ENCODE data around the gene PET117. TPM values are rescaled to one million over a fixed set of nuclear protein-coding genes. Genes with fewer than 3 reads are reported as not detected.
"Not testable (repeated sequence)": the region's sequence is repeated elsewhere in the genome, so short reads cannot be mapped to it uniquely, and the experiment has no call there.

Gene PET117, protein sequence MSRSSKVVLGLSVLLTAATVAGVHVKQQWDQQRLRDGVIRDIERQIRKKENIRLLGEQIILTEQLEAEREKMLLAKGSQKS
- 5.7 TPM for total RNA-seq

DNA sequence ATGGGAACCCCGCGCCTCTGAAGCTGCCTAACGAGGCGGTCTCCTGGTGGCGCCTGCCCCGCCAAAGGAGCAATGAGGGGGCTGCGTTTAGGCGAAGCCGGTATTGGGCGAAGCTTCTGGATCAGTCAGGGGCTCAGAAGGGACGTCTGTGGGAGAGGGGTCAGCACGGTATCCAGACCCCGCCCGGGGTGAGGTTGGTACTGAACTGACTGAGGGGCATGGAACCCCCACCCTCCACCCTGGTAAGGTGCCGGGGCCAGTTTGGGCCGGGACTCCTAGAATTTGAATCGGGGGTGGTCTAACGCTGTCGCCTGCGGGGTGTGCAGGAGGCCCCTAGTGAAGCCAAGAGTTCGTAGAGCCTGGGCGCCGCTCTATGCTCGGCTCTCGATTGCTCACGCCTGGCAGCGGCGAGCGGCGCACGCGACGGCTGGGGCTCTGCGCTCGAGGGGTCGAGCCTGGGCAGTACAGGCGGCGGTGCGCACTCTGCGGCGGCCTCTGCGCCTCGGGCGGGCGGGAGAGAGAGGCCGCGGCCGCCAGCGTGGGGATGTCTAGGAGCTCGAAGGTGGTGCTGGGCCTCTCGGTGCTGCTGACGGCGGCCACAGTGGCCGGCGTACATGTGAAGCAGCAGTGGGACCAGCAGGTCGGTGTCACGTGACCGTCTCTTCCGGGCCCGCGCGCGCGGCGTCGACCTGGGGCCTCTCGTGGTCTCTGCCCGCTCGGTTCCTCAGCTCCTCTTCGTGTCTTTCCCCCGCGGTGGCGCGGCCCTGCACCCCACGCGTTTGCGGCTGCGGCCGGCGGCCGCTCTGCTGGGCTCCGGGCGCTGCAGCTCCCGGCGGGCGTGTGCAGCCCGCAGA, at the start of gene PET117, which contains the start of gene KAT14:
Gene PET117, plus strand, starts transcription at position 452 of the 854 bp plus-strand sequence. Its CDS starts 93 bp downstream, at position 545.
Gene KAT14, plus strand, starts transcription at position 452 of the 854 bp plus-strand sequence. CDS start 4,798 bp downstream, outside the sequence.
- peaks cover 17 to 21% (median 18%) of the 10 kb centered on the region in 3 donors for H3K4me1 ChIP-seq (ENCODE audit: control insufficient read depth in 3 of 3, insufficient read depth in 3 of 3, low read length in 3 of 3)
- peak within 1 kb of the TSS; percentile 93 to 96 (median 95) for H3K4me3 ChIP-seq (ENCODE audit: low read length in 3 of 3)
- H3K9ac ChIP-seq (ENCODE audit: low read depth in 1 of 3, low read length in 3 of 3) = peak within 1 kb of the TSS; percentile 96 to 98 (median 97)
- peak within 1 kb of the TSS; percentile 81 for H3K27ac ChIP-seq (ENCODE audit: low read depth, low read length)
- H3K9me3 ChIP-seq (ENCODE audit: control insufficient read depth in 3 of 3, low read length in 3 of 3) = no peaks in the 10 kb centered on the region
- H3K27me3 ChIP-seq (ENCODE audit: control insufficient read depth in 3 of 3, insufficient read depth in 3 of 3, low read length in 3 of 3) = no peaks in the 10 kb centered on the region
- H3K36me3 ChIP-seq (ENCODE audit: control insufficient read depth in 3 of 3, insufficient read depth in 3 of 3, low read length in 3 of 3) = peaks cover 3 to 5% (median 4%) of the 10 kb centered on the region in 3 donors

DNA sequence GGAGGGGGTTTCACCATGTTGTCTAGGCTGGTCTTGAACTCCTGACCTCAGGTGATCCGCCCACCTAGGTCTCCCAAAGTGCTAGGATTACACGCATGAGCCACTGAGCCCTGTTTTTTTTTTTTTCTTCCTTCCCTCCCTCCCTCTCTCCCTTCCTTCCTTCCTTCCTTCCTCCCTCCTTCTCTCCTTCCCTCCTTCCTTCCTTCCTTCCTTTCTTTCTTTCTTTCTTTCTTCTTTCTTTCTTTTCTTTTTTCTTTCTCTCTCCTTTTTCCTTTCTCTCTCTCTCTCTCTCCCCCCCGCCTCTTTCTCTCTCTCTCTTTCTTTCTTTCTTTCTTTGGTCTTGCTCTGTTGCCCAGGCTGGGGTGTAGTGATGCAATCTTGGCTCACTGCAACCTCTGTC, 49.4 kb upstream of the PET117 start:
- H3K4me3 ChIP-seq (ENCODE audit: low read length in 3 of 3) = not testable (repeated sequence)

DNA sequence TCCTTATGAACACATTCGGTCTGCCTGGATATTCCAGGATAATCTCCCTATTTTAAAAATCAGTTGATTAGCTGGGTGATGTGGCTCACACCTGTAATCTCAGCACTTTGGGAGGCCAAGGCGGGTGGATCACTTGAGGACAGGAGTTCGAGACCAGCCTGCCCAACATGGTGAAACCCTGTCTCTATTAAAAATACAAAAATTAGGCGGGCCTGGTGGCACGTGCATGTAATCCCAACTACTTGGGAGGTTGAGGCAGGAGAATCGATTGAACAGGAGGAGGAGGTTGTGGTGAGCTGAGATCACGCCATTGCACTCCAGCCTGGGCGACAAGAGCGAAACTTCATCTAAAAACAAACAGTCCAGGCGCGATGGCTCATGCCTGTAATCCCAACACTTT, 48.8 kb upstream of the PET117 start:
- not testable (repeated sequence) for H3K9ac ChIP-seq (ENCODE audit: low read depth in 1 of 3, low read length in 3 of 3); H3K27me3 ChIP-seq (ENCODE audit: control insufficient read depth in 3 of 3, insufficient read depth in 3 of 3, low read length in 3 of 3); H3K27ac ChIP-seq (ENCODE audit: low read depth, low read length); H3K9me3 ChIP-seq (ENCODE audit: control insufficient read depth in 3 of 3, low read length in 3 of 3); H3K4me3 ChIP-seq (ENCODE audit: low read length in 3 of 3); H3K36me3 ChIP-seq (ENCODE audit: control insufficient read depth in 3 of 3, insufficient read depth in 3 of 3, low read length in 3 of 3); H3K4me1 ChIP-seq (ENCODE audit: control insufficient read depth in 3 of 3, insufficient read depth in 3 of 3, low read length in 3 of 3)

More for the DNA sequence above, 49.4 kb upstream of the PET117 start:
- not testable (repeated sequence) for H3K9me3 ChIP-seq (ENCODE audit: control insufficient read depth in 3 of 3, low read length in 3 of 3); H3K36me3 ChIP-seq (ENCODE audit: control insufficient read depth in 3 of 3, insufficient read depth in 3 of 3, low read length in 3 of 3); H3K9ac ChIP-seq (ENCODE audit: low read depth in 1 of 3, low read length in 3 of 3); H3K4me1 ChIP-seq (ENCODE audit: control insufficient read depth in 3 of 3, insufficient read depth in 3 of 3, low read length in 3 of 3); H3K27me3 ChIP-seq (ENCODE audit: control insufficient read depth in 3 of 3, insufficient read depth in 3 of 3, low read length in 3 of 3); H3K27ac ChIP-seq (ENCODE audit: low read depth, low read length)

DNA sequence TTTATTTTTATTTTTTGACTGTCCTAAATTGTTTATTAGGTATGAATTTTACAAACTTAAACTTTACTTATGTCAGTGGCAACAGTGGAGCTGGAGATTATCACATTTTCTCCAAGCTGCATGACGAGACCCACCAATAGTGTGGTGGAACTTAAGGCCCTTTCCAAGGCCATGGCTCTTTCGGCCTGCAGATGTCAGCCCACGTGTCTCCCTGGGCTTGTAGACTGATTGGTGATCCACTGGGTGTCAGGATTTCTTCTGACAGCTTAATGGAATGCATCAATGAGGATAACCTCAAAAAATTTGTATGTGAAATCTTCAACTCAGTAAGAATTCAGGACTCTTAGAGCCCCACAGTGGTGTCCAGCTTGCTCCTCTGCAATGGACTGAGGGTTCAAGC, 47.6 kb upstream of the PET117 start:
- Histone ChIP-seq H3K27me3 (ENCODE audit: control insufficient read depth in 3 of 3, insufficient read depth in 3 of 3, low read length in 3 of 3) (peaks cover 0 to 2% (median 0%) of the 10 kb centered on the region in 3 donors), H3K36me3 (ENCODE audit: control insufficient read depth in 3 of 3, insufficient read depth in 3 of 3, low read length in 3 of 3) (no peaks in the 10 kb centered on the region), H3K4me1 (ENCODE audit: control insufficient read depth in 3 of 3, insufficient read depth in 3 of 3, low read length in 3 of 3) (no peaks in the 10 kb centered on the region), H3K4me3 (ENCODE audit: low read length in 3 of 3) (no peak overlapping the region), H3K27ac (ENCODE audit: low read depth, low read length) (no peak overlapping the region), H3K9me3 (ENCODE audit: control insufficient read depth in 3 of 3, low read length in 3 of 3) (no peaks in the 10 kb centered on the region), H3K9ac (ENCODE audit: low read depth in 1 of 3, low read length in 3 of 3) (no peak overlapping the region)

DNA sequence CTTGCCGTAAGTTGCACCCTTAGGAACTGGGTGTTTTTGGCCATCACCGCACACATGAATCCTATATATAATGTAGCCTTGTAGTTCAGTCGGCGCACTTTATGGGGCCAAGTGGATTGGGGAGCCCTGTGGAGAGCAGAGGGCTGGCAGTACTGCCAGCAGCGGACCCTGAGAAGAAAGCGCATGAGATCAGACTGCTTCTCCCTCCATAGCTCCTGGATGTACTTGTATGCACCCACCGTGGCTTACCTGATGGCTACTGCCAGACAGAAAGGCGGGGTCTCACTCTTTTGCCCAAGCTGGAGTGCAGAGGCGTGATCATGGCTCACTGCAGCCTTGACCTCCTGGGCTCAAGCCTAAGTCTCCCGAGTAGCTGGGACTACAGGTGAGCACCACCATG, 47.2 kb upstream of the PET117 start:
- Histone ChIP-seq H3K27ac (ENCODE audit: low read depth, low read length) (no peak overlapping the region), H3K9ac (ENCODE audit: low read depth in 1 of 3, low read length in 3 of 3) (no peak overlapping the region)

DNA sequence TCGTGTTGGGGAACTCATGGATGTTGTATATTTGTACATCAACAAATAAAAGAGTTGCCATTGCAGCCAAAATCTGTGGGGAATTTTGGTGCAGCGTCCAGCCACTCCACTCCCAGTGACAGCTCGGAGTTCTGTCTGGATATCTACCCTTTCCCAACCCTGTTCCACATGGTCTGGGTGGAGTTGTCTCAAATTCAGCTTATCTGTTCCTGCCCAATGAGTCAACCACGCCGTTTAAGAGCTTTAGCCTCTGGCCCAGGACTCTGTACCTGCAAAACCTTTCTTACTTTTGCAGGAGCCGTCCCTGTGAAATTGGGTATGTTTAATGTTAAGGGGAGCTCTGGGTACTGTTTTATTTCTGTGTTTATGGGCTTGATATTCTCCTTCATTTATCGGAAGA, 46.0 kb upstream of the PET117 start:
- H3K27me3 ChIP-seq (ENCODE audit: control insufficient read depth in 3 of 3, insufficient read depth in 3 of 3, low read length in 3 of 3) = peaks cover 0 to 2% (median 0%) of the 10 kb centered on the region in 3 donors
- H3K27ac ChIP-seq (ENCODE audit: low read depth, low read length) = no peak overlapping the region
- H3K9ac ChIP-seq (ENCODE audit: low read depth in 1 of 3, low read length in 3 of 3) = no peak overlapping the region
- no peaks in the 10 kb centered on the region for H3K9me3 ChIP-seq (ENCODE audit: control insufficient read depth in 3 of 3, low read length in 3 of 3)
- H3K4me3 ChIP-seq (ENCODE audit: low read length in 3 of 3) = no peak overlapping the region
- H3K4me1 ChIP-seq (ENCODE audit: control insufficient read depth in 3 of 3, insufficient read depth in 3 of 3, low read length in 3 of 3) = no peaks in the 10 kb centered on the region
- H3K36me3 ChIP-seq (ENCODE audit: control insufficient read depth in 3 of 3, insufficient read depth in 3 of 3, low read length in 3 of 3) = no peaks in the 10 kb centered on the region

More for the DNA sequence above, 47.2 kb upstream of the PET117 start:
- Histone ChIP-seq H3K36me3 (ENCODE audit: control insufficient read depth in 3 of 3, insufficient read depth in 3 of 3, low read length in 3 of 3) (no peaks in the 10 kb centered on the region), H3K4me1 (ENCODE audit: control insufficient read depth in 3 of 3, insufficient read depth in 3 of 3, low read length in 3 of 3) (no peaks in the 10 kb centered on the region), H3K27me3 (ENCODE audit: control insufficient read depth in 3 of 3, insufficient read depth in 3 of 3, low read length in 3 of 3) (peaks cover 0 to 2% (median 0%) of the 10 kb centered on the region in 3 donors), H3K9me3 (ENCODE audit: control insufficient read depth in 3 of 3, low read length in 3 of 3) (no peaks in the 10 kb centered on the region), H3K4me3 (ENCODE audit: low read length in 3 of 3) (no peak overlapping the region)

DNA sequence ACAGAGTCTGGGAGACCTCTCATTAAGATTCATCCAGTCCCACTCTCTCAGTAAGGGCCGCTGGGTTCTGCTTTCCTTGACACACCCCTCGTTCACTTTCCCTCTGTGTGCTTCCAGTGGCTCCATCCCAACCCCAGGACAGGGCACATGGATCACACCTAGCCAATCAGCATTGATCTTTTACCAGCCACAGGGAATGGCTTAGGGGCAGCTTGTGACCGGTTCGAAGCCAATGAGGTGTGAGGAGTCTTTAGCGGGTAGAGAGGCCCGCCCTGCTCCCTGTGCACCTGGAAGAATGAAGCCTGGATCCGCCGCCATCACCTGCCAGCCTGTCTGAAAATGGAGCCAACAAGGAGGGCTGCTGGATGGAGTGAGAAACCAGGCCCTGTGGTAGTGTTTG, 44.8 kb upstream of the PET117 start:
- Histone ChIP-seq H3K27me3 (ENCODE audit: control insufficient read depth in 3 of 3, insufficient read depth in 3 of 3, low read length in 3 of 3) (peaks cover 0 to 2% (median 0%) of the 10 kb centered on the region in 3 donors), H3K9ac (ENCODE audit: low read depth in 1 of 3, low read length in 3 of 3) (no peak overlapping the region), H3K27ac (ENCODE audit: low read depth, low read length) (no peak overlapping the region), H3K4me1 (ENCODE audit: control insufficient read depth in 3 of 3, insufficient read depth in 3 of 3, low read length in 3 of 3) (no peaks in the 10 kb centered on the region), H3K9me3 (ENCODE audit: control insufficient read depth in 3 of 3, low read length in 3 of 3) (no peaks in the 10 kb centered on the region), H3K4me3 (ENCODE audit: low read length in 3 of 3) (no peak overlapping the region), H3K36me3 (ENCODE audit: control insufficient read depth in 3 of 3, insufficient read depth in 3 of 3, low read length in 3 of 3) (no peaks in the 10 kb centered on the region)

DNA sequence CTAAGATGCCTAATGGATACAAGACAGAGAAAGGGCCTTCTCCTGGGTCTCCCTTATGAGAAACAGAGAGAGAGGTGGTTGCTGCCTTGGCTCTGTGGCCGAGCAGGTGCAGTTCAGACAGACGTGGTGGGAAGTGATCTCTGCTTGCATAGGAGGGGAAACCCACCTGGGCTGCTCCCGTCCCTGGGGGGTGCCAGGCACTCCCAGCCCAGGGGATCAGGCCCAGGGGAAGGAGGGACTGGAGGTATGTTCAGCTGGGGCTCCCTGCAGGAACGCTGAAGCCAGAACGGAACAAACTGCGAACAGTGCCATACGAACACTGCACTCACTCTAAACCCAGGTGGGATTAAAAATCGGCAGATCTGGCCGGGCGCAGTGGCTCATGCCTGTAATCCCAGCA, 44.3 kb upstream of the PET117 start:
- H3K9me3 ChIP-seq (ENCODE audit: control insufficient read depth in 3 of 3, low read length in 3 of 3) = no peaks in the 10 kb centered on the region
- no peaks in the 10 kb centered on the region for H3K4me1 ChIP-seq (ENCODE audit: control insufficient read depth in 3 of 3, insufficient read depth in 3 of 3, low read length in 3 of 3)
- no peak overlapping the region for H3K4me3 ChIP-seq (ENCODE audit: low read length in 3 of 3)
- H3K36me3 ChIP-seq (ENCODE audit: control insufficient read depth in 3 of 3, insufficient read depth in 3 of 3, low read length in 3 of 3) = no peaks in the 10 kb centered on the region
- no peak overlapping the region for H3K27ac ChIP-seq (ENCODE audit: low read depth, low read length)
- peaks cover 0 to 2% (median 0%) of the 10 kb centered on the region in 3 donors for H3K27me3 ChIP-seq (ENCODE audit: control insufficient read depth in 3 of 3, insufficient read depth in 3 of 3, low read length in 3 of 3)
- no peak overlapping the region for H3K9ac ChIP-seq (ENCODE audit: low read depth in 1 of 3, low read length in 3 of 3)

DNA sequence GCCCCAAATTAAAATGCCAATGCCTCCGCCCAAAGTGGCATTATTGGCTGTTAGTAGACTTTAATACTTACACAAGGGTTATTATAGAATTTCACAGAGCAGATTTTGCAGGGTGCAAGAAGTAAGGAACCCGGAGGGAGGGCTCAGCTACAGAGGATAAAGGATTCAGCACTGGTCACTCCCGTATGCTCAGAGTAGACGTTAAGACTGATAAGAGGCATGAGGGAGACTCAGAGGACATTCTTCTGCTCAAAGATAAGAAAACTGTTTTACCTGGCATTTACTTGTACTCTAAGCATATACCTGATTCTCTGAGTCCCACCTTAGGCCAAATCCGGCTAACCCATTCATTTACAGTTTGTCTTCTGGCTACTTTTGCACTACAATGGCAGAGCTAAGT, 43.5 kb upstream of the PET117 start:
- Histone ChIP-seq H3K4me1 (ENCODE audit: control insufficient read depth in 3 of 3, insufficient read depth in 3 of 3, low read length in 3 of 3) (no peaks in the 10 kb centered on the region), H3K27me3 (ENCODE audit: control insufficient read depth in 3 of 3, insufficient read depth in 3 of 3, low read length in 3 of 3) (peaks cover 0 to 2% (median 0%) of the 10 kb centered on the region in 3 donors), H3K36me3 (ENCODE audit: control insufficient read depth in 3 of 3, insufficient read depth in 3 of 3, low read length in 3 of 3) (no peaks in the 10 kb centered on the region), H3K27ac (ENCODE audit: low read depth, low read length) (no peak overlapping the region), H3K9ac (ENCODE audit: low read depth in 1 of 3, low read length in 3 of 3) (no peak overlapping the region), H3K4me3 (ENCODE audit: low read length in 3 of 3) (no peak overlapping the region), H3K9me3 (ENCODE audit: control insufficient read depth in 3 of 3, low read length in 3 of 3) (no peaks in the 10 kb centered on the region)

DNA sequence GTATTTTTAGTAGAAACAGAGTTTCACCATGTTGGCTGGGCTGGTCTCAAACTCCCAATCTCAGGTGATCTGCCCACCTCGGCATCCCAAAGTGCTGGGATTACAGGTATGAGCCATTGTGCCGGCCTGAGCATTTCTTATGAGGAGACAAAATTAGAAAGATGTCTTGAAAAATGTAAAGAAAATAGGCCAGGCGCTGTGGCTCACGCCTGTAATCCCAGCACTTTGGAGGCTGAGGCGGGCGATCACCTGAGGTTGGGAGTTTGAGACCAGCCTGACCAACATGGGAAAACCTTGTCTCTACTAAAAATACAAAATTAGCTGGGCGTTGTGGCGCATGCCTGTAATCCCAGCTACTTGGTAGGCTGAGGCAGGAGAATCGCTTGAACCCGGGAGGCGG, 37.1 kb upstream of the PET117 start:
- H3K27me3 ChIP-seq (ENCODE audit: control insufficient read depth in 3 of 3, insufficient read depth in 3 of 3, low read length in 3 of 3) = not testable (repeated sequence)

More for the DNA sequence above, 37.1 kb upstream of the PET117 start:
- H3K9me3 ChIP-seq (ENCODE audit: control insufficient read depth in 3 of 3, low read length in 3 of 3); H3K9ac ChIP-seq (ENCODE audit: low read depth in 1 of 3, low read length in 3 of 3); H3K4me1 ChIP-seq (ENCODE audit: control insufficient read depth in 3 of 3, insufficient read depth in 3 of 3, low read length in 3 of 3); H3K4me3 ChIP-seq (ENCODE audit: low read length in 3 of 3); H3K27ac ChIP-seq (ENCODE audit: low read depth, low read length); H3K36me3 ChIP-seq (ENCODE audit: control insufficient read depth in 3 of 3, insufficient read depth in 3 of 3, low read length in 3 of 3): not testable (repeated sequence)

All from skeletal muscle tissue (tissue), 4 donors.